Measurements from ENCODE around the gene TGFBR1.

TGFBR1 gene

GRCh38 chr9:99171225-99172123 is 66.6 kb downstream of the TGFBR1 start:
- ATAC-seq (ENCODE audit: insufficient read depth, low read depth) = no peak
- Histone ChIP-seq H4K20me1 (ENCODE audit: insufficient read depth, low read length) (no peaks in the 10 kb centered on the region), H3K27me3 (ENCODE audit: insufficient read depth, low read length, poor library complexity) (peaks cover 14% of the 10 kb centered on the region), H3K9me3 (ENCODE audit: insufficient read depth, low read length, severe bottlenecking) (no peaks in the 10 kb centered on the region), H3K4me1 (ENCODE audit: insufficient read depth, low read length) (no peaks in the 10 kb centered on the region), H3K27ac (ENCODE audit: low read length) (no peak overlapping the region), H3K79me2 (ENCODE audit: insufficient read depth, low read length) (no peaks in the 10 kb centered on the region), H3K9ac (ENCODE audit: low read depth, low read length) (no peak overlapping the region), H3K4me3 (ENCODE audit: low read depth in 1 of 2, low read length in 2 of 2) (no peak overlapping the region), H3K4me2 (ENCODE audit: insufficient read depth, low read length) (no peak overlapping the region), H2AFZ (ENCODE audit: low read depth, low read length) (no peak overlapping the region), H3K36me3 (ENCODE audit: insufficient read depth, low read length) (no peaks in the 10 kb centered on the region)
- DNase-seq = no peak
- TF ChIP-seq CTCF (IDR thresholded peaks at IDR 0.05; ENCODE audit: borderline replicate concordance, extremely low read depth, low read length, poor library complexity, severe bottlenecking) (no peak), EZH2 (IDR thresholded peaks at IDR 0.05; ENCODE audit: borderline replicate concordance, low read depth, low read length, severe bottlenecking) (no peak)

- no peaks in the 10 kb centered on the region for H3K4me1 ChIP-seq (ENCODE audit: insufficient read depth, low read length)
- H3K4me2 ChIP-seq (ENCODE audit: insufficient read depth, low read length) = no peak overlapping the region
- no peaks in the 10 kb centered on the region for H3K79me2 ChIP-seq (ENCODE audit: insufficient read depth, low read length)
- ATAC-seq (ENCODE audit: insufficient read depth, low read depth) (no peak), DNase-seq (no peak)
- H3K27ac ChIP-seq (ENCODE audit: low read length) = no peak overlapping the region
- no peak for TF ChIP-seq CTCF (IDR thresholded peaks at IDR 0.05; ENCODE audit: borderline replicate concordance, extremely low read depth, low read length, poor library complexity, severe bottlenecking)
- TF ChIP-seq EZH2 (IDR thresholded peaks at IDR 0.05; ENCODE audit: borderline replicate concordance, low read depth, low read length, severe bottlenecking) = no peak
- no peaks in the 10 kb centered on the region for H3K9me3 ChIP-seq (ENCODE audit: insufficient read depth, low read length, severe bottlenecking)
- H3K4me3 ChIP-seq (ENCODE audit: low read depth in 1 of 2, low read length in 2 of 2) = no peak overlapping the region
- H3K27me3 ChIP-seq (ENCODE audit: insufficient read depth, low read length, poor library complexity) = peaks cover 11% of the 10 kb centered on the region
- no peak overlapping the region for H3K9ac ChIP-seq (ENCODE audit: low read depth, low read length)
- H3K36me3 ChIP-seq (ENCODE audit: insufficient read depth, low read length) = no peaks in the 10 kb centered on the region
- no peaks in the 10 kb centered on the region for H4K20me1 ChIP-seq (ENCODE audit: insufficient read depth, low read length)
- H2AFZ ChIP-seq (ENCODE audit: low read depth, low read length) = no peak overlapping the region
Measured at GRCh38 chr9:99172124-99173091, 67.5 kb downstream of the TGFBR1 start.

- Histone ChIP-seq H3K9ac (ENCODE audit: low read depth, low read length) (no peak overlapping the region), H3K4me3 (ENCODE audit: low read depth in 1 of 2, low read length in 2 of 2) (no peak overlapping the region), H3K36me3 (ENCODE audit: insufficient read depth, low read length) (no peaks in the 10 kb centered on the region), H3K9me3 (ENCODE audit: insufficient read depth, low read length, severe bottlenecking) (no peaks in the 10 kb centered on the region), H3K4me2 (ENCODE audit: insufficient read depth, low read length) (no peak overlapping the region), H2AFZ (ENCODE audit: low read depth, low read length) (no peak overlapping the region), H3K4me1 (ENCODE audit: insufficient read depth, low read length) (no peaks in the 10 kb centered on the region), H3K27ac (ENCODE audit: low read length) (no peak overlapping the region), H3K79me2 (ENCODE audit: insufficient read depth, low read length) (no peaks in the 10 kb centered on the region), H4K20me1 (ENCODE audit: insufficient read depth, low read length) (no peaks in the 10 kb centered on the region), H3K27me3 (ENCODE audit: insufficient read depth, low read length, poor library complexity) (peaks cover 3% of the 10 kb centered on the region)
- no peak for ATAC-seq (ENCODE audit: insufficient read depth, low read depth)
- TF ChIP-seq EZH2 (IDR thresholded peaks at IDR 0.05; ENCODE audit: borderline replicate concordance, low read depth, low read length, severe bottlenecking) (no peak), CTCF (IDR thresholded peaks at IDR 0.05; ENCODE audit: borderline replicate concordance, extremely low read depth, low read length, poor library complexity, severe bottlenecking) (no peak)
- no peak for DNase-seq
Measured at GRCh38 chr9:99173570-99174504, 68.9 kb downstream of the TGFBR1 start.
